COR-L47 (cell line): ENCODE measurements around the gene PRPF38A.

Experiments used
- DNase-seq: peaks from one replicate; lab custom pipeline; 2025; lab: John Stamatoyannopoulos, UW

Gene PRPF38A

GRCh38 chr1:52461821-52462220 lies 57.4 kb downstream of the PRPF38A start:
- no peak for DNase-seq

GRCh38 chr1:52463891-52464290 lies 59.5 kb downstream of the PRPF38A start:
- DNase-seq = no peak

GRCh38 chr1:52469108-52469507 lies 64.7 kb downstream of the PRPF38A start:
- no peak for DNase-seq
